ENCODE measurements around the gene NSUN6. TPM values are rescaled to one million over a fixed set of nuclear protein-coding genes. Genes with fewer than 3 reads are reported as not detected.

Gene NSUN6
- total and polyA plus RNA-seq, 3 experiments from 2014 or later: 8.6 to 16.4 (median 14.1) TPM

GRCh38 chr10:18658271-18659124 is 7.1 kb upstream of the NSUN6 start:
- peaks cover 22% of the 10 kb centered on the region for H3K4me1 ChIP-seq (ENCODE audit: insufficient read depth, low read length)
- H3K4me3 Mint-ChIP-seq: peak overlapping the region; percentile 97 to 100 (median 99)
- H3K9me3 Mint-ChIP-seq: no peaks in the 10 kb centered on the region
- peaks cover 38 to 52% (median 45%) of the 10 kb centered on the region in 3 donors for H3K4me1 Mint-ChIP-seq
- no peaks in the 10 kb centered on the region for H3K27me3 ChIP-seq (ENCODE audit: insufficient read depth, low read length, poor library complexity, severe bottlenecking)
- no peaks in the 10 kb centered on the region for H3K9me3 ChIP-seq (ENCODE audit: low read length)
- ChIA-PET POLR2A (interaction anchor here (0.6 to 0.9 kb wide), 3 partner anchors 10 to 82 kb away, joined by 3 to 6 read pairs (median 5); no protein-coding TSS in a partner anchor), CTCF (interaction anchor here (1.3 kb wide), 1 partner anchor 30 kb away, joined by 3 read pairs; no protein-coding TSS in a partner anchor)
- peak overlapping the region; percentile 76 for H3K4me3 ChIP-seq (ENCODE audit: low read length)
- no peak for DNase-seq
- peaks cover 0 to 30% (median 6%) of the 10 kb centered on the region in 3 donors for H3K36me3 Mint-ChIP-seq
- peak overlapping the region; percentile 94 for H3K27ac ChIP-seq (ENCODE audit: low read depth, low read length)
- peak overlapping the region; percentile 98 to 100 (median 99) for H3K27ac Mint-ChIP-seq
- no peaks in the 10 kb centered on the region for H3K36me3 ChIP-seq (ENCODE audit: insufficient read depth, low read length)
- no peaks in the 10 kb centered on the region for H3K27me3 Mint-ChIP-seq

- Histone ChIP-seq H3K27ac (ENCODE audit: low read depth, low read length) (no peak overlapping the region), H3K4me3 (ENCODE audit: low read length) (no peak overlapping the region), H3K4me1 (ENCODE audit: insufficient read depth, low read length) (peaks cover 25% of the 10 kb centered on the region), H3K36me3 (ENCODE audit: insufficient read depth, low read length) (no peaks in the 10 kb centered on the region), H3K9me3 (ENCODE audit: low read length) (no peaks in the 10 kb centered on the region), H3K27me3 (ENCODE audit: insufficient read depth, low read length, poor library complexity, severe bottlenecking) (no peaks in the 10 kb centered on the region)
- ChIA-PET CTCF (no interaction called here), POLR2A (no interaction called here)
- peaks cover 0 to 32% (median 6%) of the 10 kb centered on the region in 3 donors for H3K36me3 Mint-ChIP-seq
- H3K9me3 Mint-ChIP-seq: no peaks in the 10 kb centered on the region
- peak overlapping the region in 1 of 7 donors; percentile 26 for H3K4me3 Mint-ChIP-seq
- DNase-seq: no peak
- H3K4me1 Mint-ChIP-seq: peaks cover 36 to 45% (median 44%) of the 10 kb centered on the region in 3 donors
- no peaks in the 10 kb centered on the region for H3K27me3 Mint-ChIP-seq
- H3K27ac Mint-ChIP-seq: peak overlapping the region in 2 of 8 donors; percentile 42 to 66
Measured at GRCh38 chr10:18656724-18657123, 5.3 kb upstream of the NSUN6 start.

- no peaks in the 10 kb centered on the region for H3K27me3 ChIP-seq (ENCODE audit: insufficient read depth, low read length, poor library complexity, severe bottlenecking)
- DNase-seq: no peak
- no peak overlapping the region for H3K4me3 ChIP-seq (ENCODE audit: low read length)
- no peak overlapping the region for H3K27ac ChIP-seq (ENCODE audit: low read depth, low read length)
- Mint-ChIP-seq H3K27me3 (peaks cover 0 to 2% of the 10 kb centered on the region in 2 donors), H3K27ac (peak overlapping the region in 5 of 8 donors; percentile 96 to 99 (median 97)), H3K4me3 (peak overlapping the region in 2 of 7 donors; percentile 29 to 96), H3K4me1 (peaks cover 39 to 52% (median 50%) of the 10 kb centered on the region in 3 donors), H3K9me3 (no peaks in the 10 kb centered on the region), H3K36me3 (peaks cover 0 to 32% (median 9%) of the 10 kb centered on the region in 3 donors)
- no peaks in the 10 kb centered on the region for H3K36me3 ChIP-seq (ENCODE audit: insufficient read depth, low read length)
- H3K4me1 ChIP-seq (ENCODE audit: insufficient read depth, low read length): peaks cover 30% of the 10 kb centered on the region
- CTCF ChIA-PET: no interaction called here
- POLR2A ChIA-PET: interaction anchor here (0.7 kb wide), 1 partner anchor 981 kb away, joined by 3 read pairs; no protein-coding TSS in a partner anchor
- no peaks in the 10 kb centered on the region for H3K9me3 ChIP-seq (ENCODE audit: low read length)
Measured at GRCh38 chr10:18653112-18653511, 1.7 kb upstream of the NSUN6 start.

- Mint-ChIP-seq H3K27me3 (peaks cover 0 to 2% of the 10 kb centered on the region in 2 donors), H3K4me3 (peak overlapping the region; percentile 94 to 99 (median 96)), H3K27ac (peak overlapping the region; percentile 95 to 99 (median 97)), H3K36me3 (peaks cover 1 to 44% (median 9%) of the 10 kb centered on the region in 3 donors), H3K9me3 (no peaks in the 10 kb centered on the region), H3K4me1 (peaks cover 35 to 46% (median 45%) of the 10 kb centered on the region in 3 donors)
- DNase-seq: peak in 1 of 5 donors; percentile 13
- Histone ChIP-seq H3K9me3 (ENCODE audit: low read length) (no peaks in the 10 kb centered on the region), H3K27me3 (ENCODE audit: insufficient read depth, low read length, poor library complexity, severe bottlenecking) (no peaks in the 10 kb centered on the region), H3K4me1 (ENCODE audit: insufficient read depth, low read length) (peaks cover 26% of the 10 kb centered on the region), H3K27ac (ENCODE audit: low read depth, low read length) (peak overlapping the region; percentile 87), H3K4me3 (ENCODE audit: low read length) (peak overlapping the region; percentile 90), H3K36me3 (ENCODE audit: insufficient read depth, low read length) (no peaks in the 10 kb centered on the region)
- CTCF ChIA-PET: no interaction called here
- POLR2A ChIA-PET: no interaction called here
Measured at GRCh38 chr10:18650404-18650997, 886 bp downstream of the NSUN6 start.

GRCh38 chr10:18649364-18649959 is 1.9 kb downstream of the NSUN6 start:
- Mint-ChIP-seq H3K4me3 (peak overlapping the region; percentile 78 to 99 (median 96)), H3K9me3 (no peaks in the 10 kb centered on the region), H3K27me3 (peaks cover 0 to 2% of the 10 kb centered on the region in 2 donors), H3K4me1 (peaks cover 37 to 46% (median 45%) of the 10 kb centered on the region in 3 donors), H3K27ac (peak overlapping the region in 7 of 8 donors; percentile 11 to 99 (median 96)), H3K36me3 (peaks cover 4 to 44% (median 6%) of the 10 kb centered on the region in 3 donors)
- H3K4me1 ChIP-seq (ENCODE audit: insufficient read depth, low read length): peaks cover 26% of the 10 kb centered on the region
- peak overlapping the region; percentile 87 for H3K27ac ChIP-seq (ENCODE audit: low read depth, low read length)
- no peaks in the 10 kb centered on the region for H3K27me3 ChIP-seq (ENCODE audit: insufficient read depth, low read length, poor library complexity, severe bottlenecking)
- no peak for DNase-seq
- CTCF ChIA-PET: interaction anchor here (1.8 kb wide), 1 partner anchor 16 kb away, joined by 3 read pairs; no protein-coding TSS in a partner anchor
- H3K9me3 ChIP-seq (ENCODE audit: low read length): no peaks in the 10 kb centered on the region
- no peaks in the 10 kb centered on the region for H3K36me3 ChIP-seq (ENCODE audit: insufficient read depth, low read length)
- peak overlapping the region; percentile 5 for H3K4me3 ChIP-seq (ENCODE audit: low read length)
- POLR2A ChIA-PET: interaction anchor here (0.6 to 1.8 kb wide), 2 partner anchors 9 to 102 kb away, joined by 3 to 6 read pairs; partner anchors contain the start of gene ARL5B

- no peaks in the 10 kb centered on the region for H3K27me3 ChIP-seq (ENCODE audit: insufficient read depth, low read length, poor library complexity, severe bottlenecking)
- no peak for DNase-seq
- no peak overlapping the region for H3K27ac ChIP-seq (ENCODE audit: low read depth, low read length)
- ChIA-PET POLR2A (interaction anchor here (1.8 kb wide), 1 partner anchor 11 kb away, joined by 6 read pairs; the partner anchor contains the start of gene ARL5B), CTCF (interaction anchor here (1.5 to 1.8 kb wide), 2 partner anchors 12 to 14 kb away, joined by 3 to 4 read pairs; partner anchors contain the start of gene ARL5B)
- H3K4me1 ChIP-seq (ENCODE audit: insufficient read depth, low read length): peaks cover 26% of the 10 kb centered on the region
- peaks cover 39 to 57% (median 46%) of the 10 kb centered on the region in 3 donors for H3K4me1 Mint-ChIP-seq
- H3K27ac Mint-ChIP-seq: peak overlapping the region in 2 of 8 donors; percentile 23 to 50
- H3K4me3 Mint-ChIP-seq: no peak overlapping the region
- H3K4me3 ChIP-seq (ENCODE audit: low read length): no peak overlapping the region
- peaks cover 3 to 38% (median 4%) of the 10 kb centered on the region in 3 donors for H3K36me3 Mint-ChIP-seq
- H3K36me3 ChIP-seq (ENCODE audit: insufficient read depth, low read length): no peaks in the 10 kb centered on the region
- no peaks in the 10 kb centered on the region for H3K9me3 ChIP-seq (ENCODE audit: low read length)
- no peaks in the 10 kb centered on the region for H3K9me3 Mint-ChIP-seq
- peaks cover 0 to 2% of the 10 kb centered on the region in 2 donors for H3K27me3 Mint-ChIP-seq
Measured at GRCh38 chr10:18647945-18648344, 3.4 kb downstream of the NSUN6 start.

GRCh38 chr10:18647151-18647550 is 4.2 kb downstream of the NSUN6 start:
- no peaks in the 10 kb centered on the region for H3K36me3 ChIP-seq (ENCODE audit: insufficient read depth, low read length)
- H3K4me3 ChIP-seq (ENCODE audit: low read length): no peak overlapping the region
- CTCF ChIA-PET: interaction anchor here (1.5 kb wide), 1 partner anchor 12 kb away, joined by 4 read pairs; the partner anchor contains the start of gene ARL5B
- H3K4me3 Mint-ChIP-seq: no peak overlapping the region
- no peaks in the 10 kb centered on the region for H3K9me3 Mint-ChIP-seq
- H3K4me1 ChIP-seq (ENCODE audit: insufficient read depth, low read length): peaks cover 24% of the 10 kb centered on the region
- H3K27ac Mint-ChIP-seq: no peak overlapping the region
- H3K27ac ChIP-seq (ENCODE audit: low read depth, low read length): no peak overlapping the region
- H3K4me1 Mint-ChIP-seq: peaks cover 37 to 53% (median 43%) of the 10 kb centered on the region in 3 donors
- H3K9me3 ChIP-seq (ENCODE audit: low read length): no peaks in the 10 kb centered on the region
- DNase-seq: no peak
- no peaks in the 10 kb centered on the region for H3K27me3 ChIP-seq (ENCODE audit: insufficient read depth, low read length, poor library complexity, severe bottlenecking)
- H3K36me3 Mint-ChIP-seq: peaks cover 3 to 40% (median 4%) of the 10 kb centered on the region in 3 donors
- H3K27me3 Mint-ChIP-seq: peaks cover 0 to 2% of the 10 kb centered on the region in 2 donors
- POLR2A ChIA-PET: no interaction called here
